Pancreas (tissue), 10 donors: Measurements from ENCODE around the gene TMEM200B. TPM values are rescaled to one million over a fixed set of nuclear protein-coding genes. Genes with fewer than 3 reads are reported as not detected.
A peak's percentile ranks its signal among the peaks of the same experiment; 100 is the strongest.

Source experiments
- ATAC-seq, 4 donors: fragments of 200-7000 bp; cut with Tn5 transposase; one replicate each; pipeline versions ENCODE4 v1.8.0 to v1.9.1; 2020; ENCODE audit warnings: mild to moderate bottlenecking in 4 of 4, moderate library complexity in 4 of 4
- DNase-seq, 6 donors: peaks; one replicate each; pipeline ENCODE4 v3.0.0-alpha.2; 2020
- FAIRE-seq: peaks from 2 replicates; lab custom pipeline; 2012; peaks lifted over from hg19 to GRCh38; lab: Jason Lieb, UNC
- H3K27ac ChIP-seq, 4 donors: fragments of 200-600 bp; sonication (generic); 1 replicate in 3 of 4; 2 replicates in 1 of 4; pipeline versions ENCODE4 v1.5.0 to v1.8.0; 2020
- H3K27me3 ChIP-seq, 4 donors: fragments of 200-600 bp; one replicate each; pipeline ENCODE4 v1.8.0; 2021
- H3K36me3 ChIP-seq, 3 donors: fragments of 200-600 bp; sonication (generic) in 1 of 3; one replicate each; pipeline versions ENCODE4 v1.5.0 to v1.8.0; 2020 to 2021
- H3K4me1 ChIP-seq, 3 donors: fragments of 200-600 bp; one replicate each; pipeline ENCODE4 v1.8.0; 2021
- H3K4me3 ChIP-seq, 4 donors: fragments of 200-600 bp; sonication (generic) in 2 of 4; one replicate each; pipeline versions ENCODE4 v1.5.0 to v1.8.0; 2020 to 2021
- H3K9me3 ChIP-seq, 4 donors: fragments of 200-600 bp; one replicate each; pipeline ENCODE4 v1.8.0; 2021
- WGBS, 2 donors: extraction: QIAGEN DNeasy Blood & Tissue Kit; methylation state at CpG; one replicate each; pipeline ENCODE4 v1.1.7; 2013; 5-methylcytosine and 5-hydroxymethylcytosine counted together
- intact Hi-C, 3 donors: fragments of 100-400 bp; cut with DNase I; formaldehyde crosslinking; loops; one replicate each; pipeline versions ENCODE4 v1.11.1 to v1.14.2; 2022
- polyA plus RNA-seq, 2 donors: library from polyadenylated mRNA; stranded (reverse); fragments of 200-250 nt; gene quantifications; one replicate each; pipeline ENCODE4 v1.2.3, GENCODE V29; 2013
- total RNA-seq, 6 donors: library from RNA; stranded (reverse); fragmentation: NEBNext Ultra II Directional in 4 of 6; extraction: Animal tissue kit (Norgen Biotek cat#: 25700) in 4 of 6; gene quantifications; one replicate each; pipeline versions ENCODE4 v1.2.1 to v1.2.4, GENCODE V29; 2021 to 2023
- TF ChIP-seq, protein P1 (sequence below), 4 donors: fragments of 200-600 bp; sonication (generic) in 3 of 4; IDR thresholded peaks; one replicate each; pipeline versions ENCODE4 v1.5.0 to v1.8.0; 2021; ENCODE audit warnings: antibody characterized with exemption in 4 of 4
- donor health status: healthy with polysubstance abuse.
- donor health status: DM: no; HTN: no; CAD: no; lungs with moderate emphysema.
- donor health status: DM: no; HTN: no; CAD: no.
- donor health status: control.
- donor health status: control.
- donor health status: Bipolar disorder and iron deficiency.
- donor health status: DM: yes; HTN: yes; CAD: no.
- donor health status: DM: no; HTN: no; CAD: no.
- donor health status: DM: no; HTN: no; CAD: no.
- donor health status: DM: yes; HTN: yes; CAD: no.

TMEM200B gene
- total and polyA plus RNA-seq, 8 donors = 0.23 to 1.3 (median 0.73) TPM

DNA sequence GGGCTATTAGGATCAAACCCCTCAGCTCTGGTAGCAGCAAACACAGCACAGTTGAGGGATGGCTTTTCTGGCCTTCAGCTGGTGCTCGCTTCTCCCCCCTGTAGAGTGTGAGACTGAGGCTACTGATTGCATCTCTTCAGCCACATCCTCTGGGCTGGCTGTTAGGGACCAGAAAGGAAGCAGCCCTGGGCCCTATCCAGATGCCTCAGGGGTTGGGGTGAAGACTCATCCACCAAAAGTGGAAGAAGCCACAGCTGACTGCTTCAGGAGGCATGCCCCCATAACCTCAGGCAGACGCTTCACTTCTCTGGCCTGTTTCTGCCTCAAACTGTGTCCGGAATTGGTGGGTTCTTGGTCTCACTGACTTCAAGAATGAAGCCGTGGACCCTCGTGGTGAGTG lies 6.2 kb upstream of the TMEM200B start:
- Histone ChIP-seq H3K27me3 (no peaks in the 10 kb centered on the region), H3K4me1 (no peaks in the 10 kb centered on the region), H3K9me3 (no peaks in the 10 kb centered on the region), H3K36me3 (no peaks in the 10 kb centered on the region), H3K4me3 (no peak overlapping the region), H3K27ac (no peak overlapping the region)
- ATAC-seq = no peak
- WGBS, 2 donors = 80 to 81% methylated on average over 5 of the region's 5 CpGs
- intact Hi-C loops = no loop called here
- DNase-seq = no peak
- no peak for FAIRE-seq
- TF ChIP-seq, protein P1, sequence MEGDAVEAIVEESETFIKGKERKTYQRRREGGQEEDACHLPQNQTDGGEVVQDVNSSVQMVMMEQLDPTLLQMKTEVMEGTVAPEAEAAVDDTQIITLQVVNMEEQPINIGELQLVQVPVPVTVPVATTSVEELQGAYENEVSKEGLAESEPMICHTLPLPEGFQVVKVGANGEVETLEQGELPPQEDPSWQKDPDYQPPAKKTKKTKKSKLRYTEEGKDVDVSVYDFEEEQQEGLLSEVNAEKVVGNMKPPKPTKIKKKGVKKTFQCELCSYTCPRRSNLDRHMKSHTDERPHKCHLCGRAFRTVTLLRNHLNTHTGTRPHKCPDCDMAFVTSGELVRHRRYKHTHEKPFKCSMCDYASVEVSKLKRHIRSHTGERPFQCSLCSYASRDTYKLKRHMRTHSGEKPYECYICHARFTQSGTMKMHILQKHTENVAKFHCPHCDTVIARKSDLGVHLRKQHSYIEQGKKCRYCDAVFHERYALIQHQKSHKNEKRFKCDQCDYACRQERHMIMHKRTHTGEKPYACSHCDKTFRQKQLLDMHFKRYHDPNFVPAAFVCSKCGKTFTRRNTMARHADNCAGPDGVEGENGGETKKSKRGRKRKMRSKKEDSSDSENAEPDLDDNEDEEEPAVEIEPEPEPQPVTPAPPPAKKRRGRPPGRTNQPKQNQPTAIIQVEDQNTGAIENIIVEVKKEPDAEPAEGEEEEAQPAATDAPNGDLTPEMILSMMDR (IDR thresholded peaks at IDR 0.05) = no peak

DNA sequence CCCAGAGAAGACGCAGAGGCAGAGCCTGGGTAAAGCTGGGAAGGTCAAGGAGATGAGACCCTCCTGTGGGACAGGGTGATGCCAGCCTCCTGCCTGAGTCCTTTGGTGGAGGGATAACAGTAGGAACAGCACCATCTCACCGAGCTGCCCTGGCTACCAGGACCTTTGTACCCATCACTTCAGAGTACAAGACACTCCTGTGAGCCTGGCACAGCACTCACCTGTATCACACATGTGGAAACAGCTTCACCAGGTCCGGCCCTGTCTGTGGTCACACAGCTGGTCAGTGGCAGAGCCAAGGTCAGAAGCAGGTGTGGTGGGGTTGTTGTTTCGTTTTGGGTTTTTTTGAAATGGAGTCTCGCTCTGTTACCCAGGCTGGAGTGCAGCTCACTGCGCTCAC lies 5.0 kb upstream of the TMEM200B start:
- no peaks in the 10 kb centered on the region for H3K9me3 ChIP-seq
- DNase-seq (no peak), ATAC-seq (no peak), FAIRE-seq (no peak)
- no peaks in the 10 kb centered on the region for H3K27me3 ChIP-seq
- intact Hi-C loops = no loop called here
- no peak overlapping the region for H3K4me3 ChIP-seq
- 68 to 80% methylated on average over 6 of the region's 6 CpGs for WGBS, 2 donors
- no peak overlapping the region for H3K27ac ChIP-seq
- TF ChIP-seq, protein P1 (IDR thresholded peaks at IDR 0.05) = no peak
- no peaks in the 10 kb centered on the region for H3K36me3 ChIP-seq
- no peaks in the 10 kb centered on the region for H3K4me1 ChIP-seq

DNA sequence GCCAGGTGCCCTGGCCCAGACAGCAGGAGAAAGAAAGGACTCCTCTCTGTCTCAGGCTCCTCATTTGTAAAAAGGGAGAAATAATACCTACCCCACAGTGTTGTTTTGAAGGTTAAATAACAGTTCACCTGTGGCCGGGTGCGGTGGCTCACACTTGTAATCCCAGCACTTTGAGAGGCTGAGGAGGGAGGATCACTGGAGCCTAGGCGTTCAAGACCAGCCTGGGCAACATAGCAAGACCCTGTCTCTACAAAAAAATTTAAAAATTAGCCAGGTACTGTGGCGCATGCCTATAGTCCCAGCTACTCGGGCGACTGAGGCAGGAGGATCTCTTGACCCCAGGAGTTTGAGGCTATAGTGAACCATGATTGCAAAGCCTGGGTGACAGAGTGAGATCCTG lies 2.5 kb upstream of the TMEM200B start:
- TF ChIP-seq, protein P1 (IDR thresholded peaks at IDR 0.05) = no peak
- Histone ChIP-seq H3K4me1 (peaks cover 0 to 14% (median 7%) of the 10 kb centered on the region in 3 donors), H3K27ac (no peak overlapping the region), H3K36me3 (no peaks in the 10 kb centered on the region), H3K9me3 (no peaks in the 10 kb centered on the region), H3K27me3 (peaks cover 0 to 8% (median 0%) of the 10 kb centered on the region in 4 donors), H3K4me3 (no peak overlapping the region)
- WGBS, 2 donors = 95 to 98% methylated on average over 6 of the region's 6 CpGs
- FAIRE-seq (no peak), DNase-seq (no peak), ATAC-seq (no peak)
- intact Hi-C loops = no loop called here

DNA sequence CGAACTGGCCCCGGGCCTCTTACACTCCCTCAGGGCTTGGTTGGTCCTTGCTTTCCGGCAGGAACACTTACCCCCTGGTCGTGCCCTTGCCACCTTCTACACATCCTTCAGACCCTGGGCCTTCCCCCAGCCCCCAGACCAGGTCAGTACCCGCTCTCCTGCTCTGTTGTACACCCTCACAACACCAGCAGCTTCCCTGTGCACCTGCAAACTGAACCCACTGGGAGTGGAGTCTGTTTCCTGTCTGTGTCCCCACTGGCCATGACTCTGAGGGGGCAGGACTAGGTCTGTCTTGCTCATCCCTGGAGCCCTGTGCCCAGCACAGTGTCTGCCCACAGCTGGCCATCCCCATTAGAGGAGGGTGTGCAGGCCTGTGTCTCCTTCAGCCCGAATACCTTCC lies 2.1 kb upstream of the TMEM200B start:
- TF ChIP-seq, protein P1 (IDR thresholded peaks at IDR 0.05) = no peak
- WGBS, 2 donors = 90 to 94% methylated on average over 6 of the region's 6 CpGs
- ATAC-seq (no peak), DNase-seq (no peak), FAIRE-seq (no peak)
- intact Hi-C loops = no loop called here
- Histone ChIP-seq H3K27ac (no peak overlapping the region), H3K9me3 (no peaks in the 10 kb centered on the region), H3K4me3 (no peak overlapping the region), H3K27me3 (peaks cover 0 to 8% (median 0%) of the 10 kb centered on the region in 4 donors), H3K4me1 (peaks cover 0 to 14% (median 7%) of the 10 kb centered on the region in 3 donors), H3K36me3 (no peaks in the 10 kb centered on the region)

DNA sequence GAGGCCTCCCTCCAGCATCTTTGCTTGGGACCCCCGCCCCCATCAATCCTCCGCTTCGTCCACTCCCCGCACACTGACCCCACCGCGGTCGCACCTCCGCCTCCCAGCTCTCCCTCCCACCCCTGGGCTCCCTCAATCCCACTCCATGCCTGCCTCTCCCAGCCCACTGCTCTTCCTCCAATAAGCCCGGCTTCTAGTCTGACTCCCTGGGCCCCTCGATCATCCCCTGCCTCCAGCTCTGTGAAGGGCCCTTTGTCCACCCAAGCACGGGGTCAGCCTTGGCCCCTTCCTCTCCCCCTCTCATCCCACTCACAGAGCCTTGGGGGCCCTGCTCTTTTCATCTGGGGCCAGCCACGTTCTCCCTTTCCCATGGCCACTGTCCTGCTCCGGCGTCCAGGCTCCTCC lies 1.5 kb upstream of the TMEM200B start:
- 82 to 86% methylated on average over 12 to 14 of the region's 14 CpGs for WGBS, 2 donors
- H3K4me3 ChIP-seq = peak overlapping the region in 1 of 4 donors; percentile 71
- H3K36me3 ChIP-seq = no peaks in the 10 kb centered on the region
- ATAC-seq (no peak), FAIRE-seq (no peak), DNase-seq (no peak)
- intact Hi-C loops = no loop called here
- TF ChIP-seq, protein P1 (IDR thresholded peaks at IDR 0.05) = no peak
- peak overlapping the region in 2 of 4 donors; percentile 59 to 60 for H3K27ac ChIP-seq
- H3K27me3 ChIP-seq = peaks cover 0 to 8% (median 0%) of the 10 kb centered on the region in 4 donors
- no peaks in the 10 kb centered on the region for H3K9me3 ChIP-seq
- H3K4me1 ChIP-seq = peaks cover 0 to 14% (median 7%) of the 10 kb centered on the region in 3 donors
